Non-pigmented ciliary epithelial cell (primary cell): ENCODE results near the gene EIF2B5.
"Not testable (repeated sequence)": the region's sequence is repeated elsewhere in the genome, so short reads cannot be mapped to it uniquely, and the experiment has no call there.

Experiments
- DNase-seq: peaks from one replicate; pipeline ENCODE4 v3.0.0-alpha.2; 2010; ENCODE audit warnings: low read depth

Gene EIF2B5

DNA sequence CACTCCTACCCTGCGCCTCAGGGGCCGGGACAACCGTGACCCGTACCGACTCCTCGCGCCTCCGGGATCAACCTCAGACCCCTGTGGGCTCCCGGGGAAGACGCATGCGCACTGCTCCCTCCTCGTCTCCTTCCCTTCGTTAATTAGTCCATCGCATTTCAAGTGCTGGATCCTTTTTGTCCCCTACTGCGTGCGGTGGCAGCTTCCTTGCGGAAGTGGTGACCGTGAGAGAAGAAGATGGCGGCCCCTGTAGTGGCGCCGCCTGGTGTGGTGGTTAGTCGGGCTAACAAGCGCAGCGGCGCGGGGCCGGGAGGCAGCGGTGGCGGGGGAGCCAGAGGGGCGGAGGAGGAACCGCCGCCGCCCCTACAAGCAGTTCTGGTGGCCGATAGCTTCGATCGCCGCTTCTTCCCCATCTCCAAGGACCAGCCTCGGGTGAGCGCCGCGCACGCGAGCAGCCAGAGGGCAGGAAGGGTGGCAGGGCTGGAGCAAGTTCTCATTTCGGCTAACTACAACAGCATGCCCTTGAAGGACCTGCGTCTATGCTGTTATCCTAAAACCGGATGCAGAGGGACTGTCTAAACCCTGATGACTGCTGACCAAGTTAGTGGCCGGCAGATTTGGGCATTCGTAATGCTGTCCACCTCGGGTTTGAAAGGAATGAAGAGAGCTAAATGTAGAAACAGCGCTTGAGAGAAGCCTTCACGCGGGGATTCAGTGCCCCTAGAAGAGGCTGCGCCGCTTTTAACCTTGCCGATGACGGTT lies at the start of gene EIF2B5:
EIF2B5 (plus strand) TSS at position 210 of the 762 bp plus-strand sequence; CDS start at position 238, 28 bp downstream.
- DNase-seq: no peak

DNA sequence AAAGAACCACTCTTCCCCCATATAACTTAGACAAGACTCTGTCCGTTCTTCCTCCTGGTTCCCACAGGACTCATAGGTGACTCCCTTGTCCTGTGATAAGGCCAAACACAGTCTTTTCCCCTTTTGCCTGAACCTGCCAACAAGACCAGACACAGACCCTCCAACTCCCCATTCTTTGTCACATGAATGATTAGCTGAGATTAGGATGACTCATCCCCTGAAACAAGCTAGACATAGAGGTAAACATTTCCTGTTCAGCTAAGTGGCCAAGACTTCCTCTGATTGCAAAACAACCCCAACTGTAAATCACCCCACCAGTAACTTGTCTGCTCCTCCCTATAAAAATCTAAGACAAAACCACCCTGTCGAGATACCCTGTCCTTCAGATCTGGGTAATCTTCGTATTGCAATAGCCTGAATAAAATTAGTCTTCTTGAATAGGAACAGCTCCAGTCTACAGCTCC lies 49.7 kb upstream of the EIF2B5 start:
- DNase-seq: no peak

DNA sequence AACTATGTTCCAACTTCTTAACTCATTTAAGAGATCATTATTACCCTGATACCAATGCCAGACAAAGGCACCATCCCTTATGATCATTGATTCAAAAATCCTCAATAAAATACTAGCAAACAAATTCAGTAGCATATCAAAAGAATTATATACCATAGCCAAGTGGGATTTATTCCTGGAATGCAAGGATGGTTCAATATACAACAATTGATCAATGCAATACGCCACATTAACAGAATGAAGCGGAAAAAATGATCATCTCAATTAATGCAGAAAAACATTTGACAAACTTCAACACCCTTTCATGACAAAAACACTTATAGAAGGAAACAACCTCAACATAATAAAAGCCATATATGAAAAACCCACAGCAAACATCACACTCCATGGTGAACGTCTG lies 43.0 kb upstream of the EIF2B5 start:
- no peak for DNase-seq

DNA sequence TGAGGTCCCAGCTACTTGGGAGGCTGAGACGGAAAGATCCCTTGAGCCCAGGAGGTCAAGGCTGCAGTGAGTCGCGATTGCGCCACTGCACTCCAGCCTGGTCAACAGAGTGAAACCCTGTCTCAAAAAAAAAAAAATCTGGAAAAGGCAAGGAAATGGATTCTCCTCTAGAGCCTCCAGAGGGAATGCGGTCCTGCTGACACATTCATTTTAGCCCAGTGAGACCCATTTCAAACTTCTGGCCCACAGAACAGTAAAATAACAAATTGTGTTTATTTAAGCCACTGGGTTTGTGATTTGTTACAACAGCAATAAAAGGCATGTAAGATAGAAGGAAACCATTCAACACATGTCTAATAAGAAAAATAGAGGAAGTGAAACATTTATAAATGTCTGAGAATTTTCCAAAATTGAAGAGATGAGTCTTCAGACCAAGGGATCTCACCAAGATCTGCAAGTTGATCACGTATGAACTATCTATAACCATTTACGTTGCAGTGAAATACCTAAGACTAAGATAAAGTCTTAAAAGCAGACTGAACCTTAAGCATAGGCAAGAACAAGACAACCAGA lies 38.3 kb upstream of the EIF2B5 start, which contains the start of gene HTR3E:
HTR3E (plus strand) TSS at position 254 of the 573 bp plus-strand sequence. CDS start 466 bp downstream, outside the sequence.
- no peak for DNase-seq

DNA sequence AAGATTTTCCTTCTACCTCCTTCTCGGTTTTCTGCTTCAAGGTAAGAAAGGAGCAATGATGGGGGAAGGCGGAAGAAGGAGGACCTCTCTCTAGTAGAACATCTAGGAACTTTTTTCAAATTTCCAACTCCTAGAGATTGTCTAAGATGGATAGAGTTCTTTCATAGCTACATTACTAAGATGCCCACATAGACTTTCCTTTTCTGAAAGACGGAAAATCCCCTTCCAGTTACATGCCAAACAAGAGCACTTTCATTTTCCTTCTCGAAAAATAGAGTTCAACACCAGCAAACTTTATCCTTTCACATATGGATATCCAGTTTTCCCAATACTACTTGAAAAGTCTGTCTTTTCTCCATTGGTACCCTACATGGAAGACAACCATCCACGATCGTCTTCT lies 37.6 kb upstream of the EIF2B5 start:
- DNase-seq: no peak

DNA sequence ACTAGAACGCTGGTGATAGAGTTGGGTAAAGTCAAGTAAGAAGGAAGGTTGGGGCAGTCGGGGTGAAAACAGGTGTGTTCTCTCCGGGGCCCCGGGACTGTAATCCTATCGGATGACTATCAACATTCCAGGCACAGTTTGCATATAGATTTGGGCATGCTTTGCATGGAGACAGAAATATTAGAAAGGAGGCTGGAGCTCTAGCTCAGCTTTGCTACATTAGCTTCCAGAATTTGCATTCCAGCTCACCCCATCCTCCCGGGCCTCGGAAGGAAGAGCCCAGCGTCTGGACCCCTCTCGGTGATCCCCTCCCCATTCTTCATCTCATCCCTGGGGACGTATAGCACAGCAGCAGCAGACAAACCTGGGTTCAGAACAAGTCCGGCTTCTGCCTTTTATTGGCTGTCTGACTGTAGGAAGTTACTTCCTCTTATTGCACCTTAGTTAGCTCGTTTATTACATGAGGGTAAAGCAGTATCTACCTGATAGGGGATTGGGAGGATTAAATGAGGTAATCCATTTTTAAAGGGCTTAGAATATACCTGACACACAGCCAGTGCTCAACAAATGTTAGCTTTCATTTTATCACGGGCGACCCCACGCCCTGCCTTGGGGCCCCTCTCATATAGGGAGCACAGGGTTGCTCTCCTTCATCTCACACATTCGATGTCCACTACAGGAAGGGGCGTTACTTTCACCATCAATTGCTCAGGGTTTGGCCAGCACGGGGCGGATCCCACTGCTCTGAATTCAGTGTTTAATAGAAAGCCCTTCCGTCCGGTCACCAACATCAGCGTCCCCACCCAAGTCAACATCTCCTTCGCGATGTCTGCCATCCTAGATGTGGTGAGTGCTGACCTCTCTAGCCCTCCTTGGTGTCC lies 35.1 kb upstream of the EIF2B5 start:
- no peak for DNase-seq

DNA sequence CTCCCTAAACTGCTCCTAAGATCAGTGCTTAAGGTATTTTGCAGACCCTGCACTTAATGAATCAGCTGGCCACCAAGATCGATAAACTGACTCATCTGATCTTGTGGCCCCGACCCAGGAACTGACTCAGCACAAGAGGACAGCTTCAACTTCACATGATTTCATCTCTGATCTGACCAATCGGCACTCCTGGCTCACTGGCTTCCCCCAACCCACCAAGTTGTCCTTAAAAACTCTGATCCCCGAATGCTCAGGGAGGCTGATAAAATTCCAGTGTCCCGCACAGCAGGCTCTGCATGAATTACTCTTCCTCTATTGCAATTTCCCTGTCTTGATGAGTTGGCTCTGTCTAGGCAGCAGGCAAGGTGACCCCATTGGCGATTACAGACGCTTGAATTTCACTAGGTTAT lies 24.8 kb upstream of the EIF2B5 start:
- no peak for DNase-seq

DNA sequence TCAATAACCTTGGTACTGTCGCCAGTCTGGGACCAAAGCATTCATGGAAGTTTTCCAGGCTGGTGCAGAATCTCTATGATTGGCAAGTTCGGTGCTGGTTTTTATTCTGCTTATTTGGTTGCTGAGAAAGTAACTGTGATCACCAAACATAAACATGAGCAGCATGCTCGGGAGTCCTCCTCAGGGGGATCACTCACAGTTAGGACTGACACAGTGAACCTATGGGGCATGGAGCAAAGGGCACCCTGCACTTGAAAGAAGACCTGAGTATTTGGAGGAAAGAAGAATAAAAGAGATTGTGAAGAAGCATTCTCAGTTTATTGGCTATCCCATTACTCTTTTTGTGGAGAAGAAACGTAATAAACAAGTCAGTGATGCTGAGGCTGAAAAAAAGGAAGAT lies 19.1 kb upstream of the EIF2B5 start:
- no peak for DNase-seq

DNA sequence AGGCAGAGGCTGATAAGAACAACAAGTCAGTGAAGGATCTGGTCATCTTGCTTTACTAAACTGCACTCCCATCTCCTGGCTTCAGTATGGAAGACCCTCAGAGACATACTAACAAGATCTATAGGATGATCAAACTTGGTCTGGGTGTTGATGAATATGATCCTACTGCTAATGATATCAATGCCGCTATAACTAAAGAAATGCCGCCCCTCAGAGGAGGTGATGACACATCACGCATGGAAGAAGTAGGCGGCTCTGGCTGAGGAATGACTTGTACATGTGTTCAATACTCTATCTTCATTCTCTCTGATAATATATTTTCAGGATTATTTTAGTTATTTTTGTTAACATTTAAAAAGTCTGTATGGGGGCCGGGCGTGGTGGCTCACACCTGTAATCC lies 17.5 kb upstream of the EIF2B5 start:
- no peak for DNase-seq

DNA sequence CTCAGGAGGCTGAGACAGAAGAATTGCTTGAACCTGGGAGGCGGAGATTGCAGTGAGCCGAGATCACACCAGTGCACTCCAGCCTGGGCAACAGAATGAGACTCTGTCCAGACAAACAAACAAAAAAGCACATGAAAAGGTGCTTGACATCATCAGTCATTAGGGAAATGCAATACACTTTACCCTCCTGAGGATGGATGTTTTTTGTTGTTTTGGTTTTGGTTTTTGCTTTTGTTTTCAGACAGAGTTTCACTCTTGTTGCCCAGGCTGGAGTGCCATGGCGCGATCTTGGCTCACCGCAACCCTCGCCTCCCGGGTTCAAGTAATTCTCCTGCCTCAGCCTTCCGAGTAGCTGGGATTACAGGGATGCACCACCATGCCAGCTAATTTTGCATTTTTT lies 14.1 kb upstream of the EIF2B5 start:
- not testable (repeated sequence) for DNase-seq

DNA sequence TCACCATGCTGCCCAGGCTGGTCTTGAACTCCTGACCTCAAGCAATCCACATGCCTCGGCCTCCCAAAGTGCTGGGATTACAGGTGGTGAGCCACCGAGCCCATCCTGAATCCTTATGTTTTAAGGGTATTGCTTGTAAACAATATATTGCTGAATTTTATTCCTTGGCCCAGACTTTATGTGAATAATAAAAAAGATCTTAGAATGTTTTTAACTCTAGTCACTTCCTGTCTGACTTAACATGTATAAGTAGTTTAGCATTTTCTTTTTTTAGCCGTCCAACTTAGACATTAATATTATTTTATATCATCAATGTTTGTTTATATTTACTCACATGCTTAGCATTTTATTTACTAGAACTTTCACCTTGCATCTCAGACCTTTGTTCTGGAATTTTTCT lies 9.2 kb upstream of the EIF2B5 start:
- DNase-seq: no peak

DNA sequence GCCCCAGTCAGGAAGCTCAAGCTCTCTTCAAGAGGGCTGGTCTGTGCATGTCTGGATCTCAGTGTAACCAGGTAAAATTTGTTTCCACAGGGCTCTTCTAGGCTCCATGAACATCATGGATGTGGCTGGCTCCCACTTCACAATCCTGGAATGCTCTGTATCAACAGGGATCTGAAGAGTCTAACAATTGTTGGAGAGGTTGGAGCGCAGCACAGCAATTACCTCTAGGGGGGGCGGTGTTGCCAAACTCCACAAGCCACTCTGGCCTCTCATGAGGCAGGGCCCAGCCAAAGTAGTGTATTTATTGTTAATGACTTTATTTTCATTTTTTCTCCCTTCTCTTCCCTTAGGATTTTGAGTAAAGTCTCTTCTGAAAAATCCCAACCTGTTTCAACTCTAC lies 6.1 kb upstream of the EIF2B5 start:
- no peak for DNase-seq

DNA sequence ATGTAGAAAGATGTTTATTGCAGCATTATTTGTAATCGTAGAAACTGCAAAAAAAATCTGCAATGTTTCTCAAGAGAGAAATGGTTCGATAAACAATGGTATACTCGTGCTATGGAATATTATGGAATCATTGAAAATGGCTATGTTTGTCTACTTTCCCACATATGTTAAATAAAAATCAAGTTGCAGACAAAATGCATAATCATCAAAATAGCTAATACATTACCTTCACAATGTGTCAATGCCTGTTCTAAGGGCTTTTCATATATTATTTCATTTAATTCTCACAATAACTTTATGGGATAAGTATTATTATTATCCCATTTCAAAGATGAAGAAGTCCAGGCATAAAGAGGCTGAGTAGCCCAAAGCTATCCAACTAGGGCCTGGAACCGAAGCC lies 2.2 kb upstream of the EIF2B5 start:
- DNase-seq: no peak

DNA sequence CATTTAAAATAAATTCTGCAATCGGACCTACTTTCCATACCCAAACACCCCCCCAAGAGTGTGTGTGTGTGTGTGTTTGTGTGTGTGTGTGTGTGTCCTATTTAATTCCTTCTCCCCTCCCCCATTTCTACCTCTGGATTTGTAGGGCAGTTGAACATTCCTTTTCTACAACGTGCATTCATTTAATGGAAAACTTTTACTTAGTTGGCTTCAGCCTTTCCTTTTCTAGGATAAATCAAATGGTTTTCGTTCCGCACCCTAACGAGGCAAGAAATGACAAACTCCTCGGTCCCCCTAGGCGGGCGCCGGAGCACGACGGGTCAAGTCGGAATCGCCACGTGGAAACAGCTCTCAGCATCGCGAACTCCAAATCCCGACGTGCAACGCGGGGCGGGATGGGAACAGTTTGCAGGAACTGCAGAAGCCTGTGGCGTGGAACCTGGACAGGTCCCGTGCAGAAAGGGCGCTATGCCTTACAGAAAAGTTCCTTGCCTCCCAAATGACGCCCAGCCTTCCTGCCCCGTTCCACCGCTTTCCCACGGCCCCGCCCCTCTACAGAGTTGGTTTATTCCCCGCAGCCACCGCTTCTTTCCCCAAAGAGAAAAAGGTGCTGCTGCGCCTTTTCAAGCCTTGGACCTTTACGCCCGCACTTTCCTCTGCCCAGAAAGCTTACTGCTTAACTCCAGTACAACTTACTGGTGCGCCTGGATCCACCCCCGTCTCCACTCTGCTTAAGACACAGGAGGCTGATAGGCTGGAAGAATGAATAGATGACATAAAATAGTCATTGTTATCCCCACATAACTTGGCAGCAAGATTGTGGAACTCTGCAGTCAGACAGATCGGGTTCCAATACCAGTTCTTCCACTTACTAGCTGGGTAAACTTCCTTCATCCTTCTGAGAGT lies 1.1 kb upstream of the EIF2B5 start:
- no peak for DNase-seq

DNA sequence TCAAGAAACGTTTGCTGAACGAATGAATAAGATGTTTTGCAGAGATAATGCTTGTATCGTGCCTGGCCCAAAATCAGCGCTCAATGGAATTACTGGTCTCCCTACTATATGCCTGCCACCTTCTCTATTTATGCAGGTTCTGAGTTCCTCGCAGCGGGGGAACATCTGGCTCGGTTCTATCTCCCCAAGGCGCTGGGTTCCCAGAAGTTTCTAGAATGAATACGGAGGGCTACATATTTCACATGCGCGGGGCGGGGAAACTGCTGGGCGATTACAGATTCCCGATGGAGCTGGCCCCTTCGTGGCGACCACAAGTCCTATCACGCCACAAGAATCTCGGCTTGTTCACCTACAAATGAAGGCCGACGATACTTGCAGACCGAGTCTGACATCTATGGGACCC lies 411 bp upstream of the EIF2B5 start:
- no peak for DNase-seq

DNA sequence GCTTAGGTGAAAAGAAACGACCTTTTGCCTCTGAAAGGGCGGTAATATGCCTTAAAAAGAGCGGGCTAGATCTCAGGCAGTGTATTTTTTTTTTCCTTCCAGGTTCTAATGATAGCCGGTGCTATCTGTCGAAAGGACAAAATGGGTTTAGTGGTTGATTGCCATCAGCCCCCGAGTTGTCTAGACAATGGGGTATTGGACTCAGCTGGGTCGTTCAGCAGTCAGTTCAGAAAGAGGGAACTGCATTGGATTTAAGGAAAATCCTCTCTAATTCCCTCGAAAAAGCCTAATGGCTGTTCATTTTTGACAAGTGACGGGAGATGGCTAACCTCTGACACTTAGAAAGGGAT lies 728 bp downstream of the EIF2B5 start:
- DNase-seq: no peak

DNA sequence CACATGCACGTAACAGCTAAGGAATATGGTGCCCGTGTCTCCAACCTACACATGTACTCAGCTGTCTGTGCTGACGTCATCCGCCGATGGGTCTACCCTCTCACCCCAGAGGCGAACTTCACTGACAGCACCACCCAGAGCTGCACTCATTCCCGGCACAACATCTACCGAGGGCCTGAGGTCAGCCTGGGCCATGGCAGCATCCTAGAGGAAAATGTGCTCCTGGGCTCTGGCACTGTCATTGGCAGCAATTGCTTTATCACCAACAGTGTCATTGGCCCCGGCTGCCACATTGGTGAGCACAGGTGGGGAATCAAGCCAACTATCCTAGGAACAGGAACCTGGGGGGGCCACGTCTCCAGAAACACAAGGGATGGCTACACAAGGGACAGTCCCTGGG lies 5.3 kb downstream of the EIF2B5 start:
- no peak for DNase-seq

DNA sequence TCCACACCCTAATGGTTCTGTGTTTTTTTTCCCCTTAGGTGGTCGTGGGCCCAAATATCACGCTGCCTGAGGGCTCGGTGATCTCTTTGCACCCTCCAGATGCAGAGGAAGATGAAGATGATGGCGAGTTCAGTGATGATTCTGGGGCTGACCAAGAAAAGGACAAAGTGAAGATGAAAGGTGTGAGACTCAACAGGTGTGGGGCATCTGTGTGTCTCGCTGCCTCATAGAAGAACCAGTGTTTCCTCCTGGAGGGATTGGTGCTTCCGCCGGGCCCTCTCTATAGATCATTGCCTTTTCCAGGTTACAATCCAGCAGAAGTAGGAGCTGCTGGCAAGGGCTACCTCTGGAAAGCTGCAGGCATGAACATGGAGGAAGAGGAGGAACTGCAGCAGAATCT lies 7.0 kb downstream of the EIF2B5 start:
- no peak for DNase-seq

DNA sequence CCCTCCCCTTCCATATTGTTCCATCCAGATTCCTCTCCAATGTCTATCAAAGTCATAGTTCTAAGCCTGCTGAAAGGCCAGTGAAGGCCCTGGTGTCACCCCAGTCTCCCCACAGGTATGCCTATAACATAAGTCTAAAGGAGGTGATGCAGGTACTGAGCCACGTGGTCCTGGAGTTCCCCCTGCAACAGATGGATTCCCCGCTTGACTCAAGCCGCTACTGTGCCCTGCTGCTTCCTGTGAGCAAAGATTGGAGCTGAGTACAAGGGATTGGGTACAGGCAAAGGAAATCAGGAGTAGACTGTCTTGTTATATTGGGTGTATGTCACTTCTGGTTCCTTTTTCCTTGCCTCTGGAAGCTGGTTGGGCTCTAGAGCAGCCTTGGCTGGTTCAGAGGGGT lies 8.2 kb downstream of the EIF2B5 start:
- DNase-seq: no peak

DNA sequence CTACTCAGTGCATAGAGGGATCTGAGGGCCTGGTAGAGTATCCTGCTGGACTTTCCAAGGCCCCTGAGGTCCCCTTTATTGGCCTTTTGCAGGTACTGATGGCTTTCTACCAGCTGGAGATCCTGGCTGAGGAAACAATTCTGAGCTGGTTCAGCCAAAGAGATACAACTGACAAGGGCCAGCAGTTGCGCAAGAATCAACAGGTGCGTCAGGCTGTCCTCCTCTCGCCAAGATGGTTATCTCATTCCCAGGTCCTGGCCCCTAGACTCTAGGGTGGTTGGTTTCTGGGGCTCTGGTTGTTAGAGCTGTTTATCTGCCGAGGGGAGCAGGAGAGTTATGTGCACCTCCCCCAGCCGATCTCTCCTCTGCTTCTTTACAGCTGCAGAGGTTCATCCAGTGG lies 9.3 kb downstream of the EIF2B5 start:
- no peak for DNase-seq

DNA sequence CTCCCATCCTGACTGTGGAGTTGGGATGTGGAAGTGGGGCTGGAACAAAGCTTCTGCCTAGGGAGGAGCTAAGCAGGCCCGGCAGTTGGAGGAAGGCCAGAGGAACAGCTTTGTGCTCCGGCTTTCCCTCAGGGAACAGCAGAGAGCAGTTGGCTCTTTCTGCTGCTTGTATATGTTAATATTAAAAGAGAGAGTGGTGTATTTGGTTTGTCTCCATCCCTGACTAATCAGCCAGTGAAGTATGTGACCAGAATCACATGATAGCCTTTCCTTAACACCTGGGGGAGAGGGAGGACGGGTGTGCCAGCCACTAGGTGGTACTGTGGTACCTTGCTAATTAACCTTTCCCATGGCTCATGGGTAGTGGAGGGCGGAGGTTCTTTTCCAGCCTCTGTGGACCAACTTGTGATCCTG lies 10.0 kb downstream of the EIF2B5 start:
- DNase-seq: no peak

DNA sequence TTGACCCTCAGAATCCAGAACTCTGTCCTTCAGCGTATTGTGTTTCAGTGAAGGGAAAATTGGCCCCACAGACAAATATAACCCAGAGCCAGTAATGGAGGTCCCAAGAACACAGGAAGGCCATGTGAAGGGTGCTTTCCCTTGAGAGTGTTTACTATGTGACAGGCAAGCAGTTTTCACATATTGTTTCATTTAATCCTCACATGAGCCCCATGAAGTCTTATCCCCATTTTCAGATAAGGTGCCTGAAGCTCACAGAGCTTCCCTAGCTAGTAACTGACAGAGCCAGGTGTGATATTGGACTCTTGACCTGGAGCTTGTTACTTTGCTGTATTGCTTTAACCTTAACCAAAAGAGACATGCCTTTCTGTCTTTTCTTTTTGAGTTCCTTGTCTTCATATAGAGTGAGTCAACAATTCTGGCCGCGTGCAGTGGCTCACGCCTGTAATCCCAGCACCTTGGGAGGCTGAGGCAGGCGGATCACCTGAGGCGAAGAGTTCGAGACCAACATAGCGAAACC lies 10.7 kb downstream of the EIF2B5 start:
- no peak for DNase-seq
